ENCODE measurements around the gene TNS1.

The TNS1 gene

GRCh38 chr2:217804791-217805667, 197.8 kb downstream of the TNS1 start:
- no peak for DNase-seq

- DNase-seq, result no peak
Observed at GRCh38 chr2:217804338-217804737, 198.5 kb downstream of the TNS1 start.

- no peak for DNase-seq
Observed at GRCh38 chr2:217803653-217803960, 199.2 kb downstream of the TNS1 start.

GRCh38 chr2:217802876-217803652, 199.7 kb downstream of the TNS1 start:
- DNase-seq, result no peak

- no peak for DNase-seq
Observed at GRCh38 chr2:217802266-217802665, 200.5 kb downstream of the TNS1 start.

GRCh38 chr2:217801711-217802110, 201.1 kb downstream of the TNS1 start:
- DNase-seq, result no peak

GRCh38 chr2:217801115-217801531, 201.7 kb downstream of the TNS1 start:
- DNase-seq, result no peak

- no peak for DNase-seq
Observed at GRCh38 chr2:217800433-217801114, 202.2 kb downstream of the TNS1 start.

GRCh38 chr2:217799563-217800432, 203.0 kb downstream of the TNS1 start:
- DNase-seq, result no peak

GRCh38 chr2:217798743-217799562, 203.8 kb downstream of the TNS1 start:
- no peak for DNase-seq

- DNase-seq, result no peak
Observed at GRCh38 chr2:217798191-217798590, 204.6 kb downstream of the TNS1 start.

GRCh38 chr2:217797661-217798069, 205.1 kb downstream of the TNS1 start:
- DNase-seq, result no peak

- DNase-seq, result no peak
Observed at GRCh38 chr2:217797165-217797564, 205.6 kb downstream of the TNS1 start.

GRCh38 chr2:217795706-217796465, 206.9 kb downstream of the TNS1 start:
- DNase-seq, result no peak

GRCh38 chr2:217795067-217795466, 207.7 kb downstream of the TNS1 start:
- DNase-seq, result no peak

GRCh38 chr2:217794133-217794986, 208.4 kb downstream of the TNS1 start:
- DNase-seq, result no peak

- no peak for DNase-seq
Observed at GRCh38 chr2:217793566-217794132, 209.1 kb downstream of the TNS1 start.

GRCh38 chr2:217792626-217793527, 209.9 kb downstream of the TNS1 start:
- DNase-seq, result no peak

Measured in activated CD4-positive, alpha-beta T cell treated with anti-CD3 and anti-CD28 coated beads, Interleukin-2, amount 50 U/mL, for 16 hours (primary cell).